ENCODE measurements around the gene FBLL1.
"Not testable (repeated sequence)": the region's sequence is repeated elsewhere in the genome, so short reads cannot be mapped to it uniquely, and the experiment has no call there.

FBLL1 gene

GRCh38 chr5:168562279-168562678 is 33.2 kb downstream of the FBLL1 start:
- no peak for DNase-seq
- H3K27me3 ChIP-seq (replicated peaks): no peaks in the 10 kb centered on the region
- no peak overlapping the region for H3K4me3 ChIP-seq (ENCODE audit: low read depth, low read length)
- no peak overlapping the region for H3K27ac ChIP-seq
- H3K36me3 ChIP-seq (replicated peaks): peaks cover 24% of the 10 kb centered on the region
- in situ Hi-C loops (cut with HindIII; ENCODE audit: low pct_ligation_motif_present, low sequenced_read_pairs): no loop called here
- TF ChIP-seq, protein P1, sequence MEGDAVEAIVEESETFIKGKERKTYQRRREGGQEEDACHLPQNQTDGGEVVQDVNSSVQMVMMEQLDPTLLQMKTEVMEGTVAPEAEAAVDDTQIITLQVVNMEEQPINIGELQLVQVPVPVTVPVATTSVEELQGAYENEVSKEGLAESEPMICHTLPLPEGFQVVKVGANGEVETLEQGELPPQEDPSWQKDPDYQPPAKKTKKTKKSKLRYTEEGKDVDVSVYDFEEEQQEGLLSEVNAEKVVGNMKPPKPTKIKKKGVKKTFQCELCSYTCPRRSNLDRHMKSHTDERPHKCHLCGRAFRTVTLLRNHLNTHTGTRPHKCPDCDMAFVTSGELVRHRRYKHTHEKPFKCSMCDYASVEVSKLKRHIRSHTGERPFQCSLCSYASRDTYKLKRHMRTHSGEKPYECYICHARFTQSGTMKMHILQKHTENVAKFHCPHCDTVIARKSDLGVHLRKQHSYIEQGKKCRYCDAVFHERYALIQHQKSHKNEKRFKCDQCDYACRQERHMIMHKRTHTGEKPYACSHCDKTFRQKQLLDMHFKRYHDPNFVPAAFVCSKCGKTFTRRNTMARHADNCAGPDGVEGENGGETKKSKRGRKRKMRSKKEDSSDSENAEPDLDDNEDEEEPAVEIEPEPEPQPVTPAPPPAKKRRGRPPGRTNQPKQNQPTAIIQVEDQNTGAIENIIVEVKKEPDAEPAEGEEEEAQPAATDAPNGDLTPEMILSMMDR (IDR thresholded peaks at IDR 0.05; ENCODE audit: low read depth, low read length, missing control alignments): no peak

- no peak overlapping the region for H3K4me3 ChIP-seq (ENCODE audit: low read depth, low read length)
- peaks cover 27% of the 10 kb centered on the region for H3K36me3 ChIP-seq (replicated peaks)
- DNase-seq: no peak
- TF ChIP-seq, protein P1 (IDR thresholded peaks at IDR 0.05; ENCODE audit: low read depth, low read length, missing control alignments): no peak
- in situ Hi-C loops (cut with HindIII; ENCODE audit: low pct_ligation_motif_present, low sequenced_read_pairs): no loop called here
- H3K27ac ChIP-seq: no peak overlapping the region
- no peaks in the 10 kb centered on the region for H3K27me3 ChIP-seq (replicated peaks)
Observed at GRCh38 chr5:168563959-168564358, 34.9 kb downstream of the FBLL1 start.

DNA sequence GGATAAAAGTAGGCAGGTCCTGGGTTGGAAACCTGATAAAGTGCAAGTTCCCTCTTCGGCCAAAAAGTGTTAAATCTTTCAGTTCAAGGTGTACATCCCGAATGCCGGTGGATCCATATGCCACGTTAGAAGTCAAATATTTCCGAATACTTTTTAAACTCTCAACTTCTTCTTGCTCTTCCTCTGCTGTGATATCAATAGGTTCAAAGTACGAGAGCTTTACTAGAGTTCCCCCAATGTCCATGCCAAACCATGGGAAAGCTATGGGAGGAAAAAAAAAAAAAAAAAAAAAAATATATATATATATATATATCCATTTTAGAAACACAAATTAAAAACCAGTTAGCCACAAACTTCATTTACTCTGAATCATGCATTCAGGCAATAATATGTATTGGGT is 39.6 kb downstream of the FBLL1 start:
- DNase-seq: no peak
- TF ChIP-seq, protein P1 (IDR thresholded peaks at IDR 0.05; ENCODE audit: low read depth, low read length, missing control alignments): no peak
- H3K36me3 ChIP-seq (replicated peaks): peaks cover 18% of the 10 kb centered on the region
- in situ Hi-C loops (cut with HindIII; ENCODE audit: low pct_ligation_motif_present, low sequenced_read_pairs): no loop called here
- H3K27me3 ChIP-seq (replicated peaks): no peaks in the 10 kb centered on the region
- no peak overlapping the region for H3K27ac ChIP-seq
- no peak overlapping the region for H3K4me3 ChIP-seq (ENCODE audit: low read depth, low read length)

GRCh38 chr5:168570490-168571328 is 41.6 kb downstream of the FBLL1 start:
- Histone ChIP-seq H3K27me3 (replicated peaks) (no peaks in the 10 kb centered on the region), H3K36me3 (replicated peaks) (peaks cover 16% of the 10 kb centered on the region), H3K4me3 (ENCODE audit: low read depth, low read length) (no peak overlapping the region), H3K27ac (no peak overlapping the region)
- no peak for DNase-seq
- in situ Hi-C loops (cut with HindIII; ENCODE audit: low pct_ligation_motif_present, low sequenced_read_pairs): no loop called here
- TF ChIP-seq, protein P1 (IDR thresholded peaks at IDR 0.05; ENCODE audit: low read depth, low read length, missing control alignments): no peak

DNA sequence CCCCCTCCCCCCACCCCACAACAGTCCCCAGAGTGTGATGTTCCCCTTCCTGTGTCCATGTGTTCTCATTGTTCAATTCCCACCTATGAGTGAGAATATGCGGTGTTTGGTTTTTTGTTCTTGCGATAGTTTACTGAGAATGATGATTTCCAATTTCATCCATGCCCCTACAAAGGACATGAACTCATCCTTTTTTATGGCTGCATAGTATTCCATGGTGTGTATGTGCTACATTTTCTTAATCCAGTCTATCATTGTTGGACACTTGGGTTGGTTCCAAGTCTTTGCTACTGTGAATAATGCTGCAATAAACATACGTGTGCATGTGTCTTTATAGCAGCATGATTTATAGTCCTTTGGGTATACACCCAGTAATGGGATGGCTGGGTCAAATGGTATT is 44.6 kb downstream of the FBLL1 start:
- H3K27me3 ChIP-seq (replicated peaks); H3K36me3 ChIP-seq (replicated peaks); H3K27ac ChIP-seq; in situ Hi-C loops (cut with HindIII; ENCODE audit: low pct_ligation_motif_present, low sequenced_read_pairs); DNase-seq; H3K4me3 ChIP-seq (ENCODE audit: low read depth, low read length): not testable (repeated sequence)

- H3K4me3 ChIP-seq (ENCODE audit: low read depth, low read length); H3K27me3 ChIP-seq (replicated peaks); H3K36me3 ChIP-seq (replicated peaks); in situ Hi-C loops (cut with HindIII; ENCODE audit: low pct_ligation_motif_present, low sequenced_read_pairs); DNase-seq; H3K27ac ChIP-seq: not testable (repeated sequence)
Observed at GRCh38 chr5:168574156-168574555, 45.1 kb downstream of the FBLL1 start.
